Spleen (tissue), 11 donors: ENCODE data around the gene PAK1. TPM values are rescaled to one million over a fixed set of nuclear protein-coding genes. Genes with fewer than 3 reads are reported as not detected.

ENCODE experiments used
- DNase-seq: peaks from one replicate; pipeline ENCODE4 v3.0.0-alpha.2; 2020
- H3K27ac ChIP-seq, 8 donors: fragments of 200-600 bp; sonication (generic) in 7 of 8; 1 replicate in 4 of 8; 2 replicates in 4 of 8; pipeline versions ENCODE4 v1.5.0 to v1.8.0; 2016 to 2021; ENCODE audit warnings: inconsistent platforms in 4 of 8, mild to moderate bottlenecking in 4 of 8, moderate library complexity in 1 of 8
- H3K27me3 ChIP-seq, 7 donors: fragments of 200-600 bp; sonication (generic) in 6 of 7; replicated peaks in 1 of 7; 1 replicate in 4 of 7; 2 replicates in 3 of 7; pipeline versions ENCODE4 v1.5.0 to v1.8.0; 2016 to 2021; ENCODE audit warnings: inconsistent platforms in 3 of 7, mild to moderate bottlenecking in 1 of 7
- H3K36me3 ChIP-seq, 6 donors: fragments of 200-600 bp; sonication (generic) in 5 of 6; 1 replicate in 4 of 6; 2 replicates in 2 of 6; pipeline versions ENCODE4 v1.5.0 to v1.8.0; 2016 to 2021; ENCODE audit warnings: inconsistent platforms in 2 of 6
- H3K4me1 ChIP-seq, 6 donors: fragments of 200-600 bp; sonication (generic) in 5 of 6; 1 replicate in 3 of 6; 2 replicates in 3 of 6; pipeline versions ENCODE4 v1.5.0 to v1.8.0; 2016 to 2021; ENCODE audit warnings: inconsistent platforms in 3 of 6
- H3K4me3 ChIP-seq, 8 donors: fragments of 200-600 bp; sonication (generic) in 7 of 8; 1 replicate in 4 of 8; 2 replicates in 4 of 8; pipeline versions ENCODE4 v1.5.0 to v1.8.0; 2016 to 2021; ENCODE audit warnings: inconsistent platforms in 4 of 8, mild to moderate bottlenecking in 4 of 8, moderate library complexity in 2 of 8
- H3K9me3 ChIP-seq, 8 donors: fragments of 200-600 bp; sonication (generic) in 7 of 8; 1 replicate in 4 of 8; 2 replicates in 4 of 8; pipeline versions ENCODE4 v1.5.0 to v1.8.0; 2016 to 2021; ENCODE audit warnings: inconsistent platforms in 4 of 8
- CTCF ChIP-seq, 11 experiments: fragments of 200-600 bp in 7 of 11; fragments of 450-650 bp in 4 of 11; sonication (generic) in 4 of 11; IDR thresholded peaks in 8 of 11; conservative IDR thresholded peaks in 3 of 11; 1 replicate in 7 of 11; 2 replicates in 4 of 11; pipeline versions ENCODE4 v1.4.0 to v1.8.0; 2016 to 2021; ENCODE audit warnings: antibody characterized with exemption in 11 of 11, inconsistent platforms in 4 of 11, mild to moderate bottlenecking in 1 of 11
- POLR2A ChIP-seq, 3 donors: fragments of 450-650 bp; IDR thresholded peaks; one replicate each; pipeline ENCODE4 v1.5.1; 2017; ENCODE audit warnings: antibody characterized with exemption in 3 of 3, mild to moderate bottlenecking in 1 of 3
- POLR2AphosphoS5 ChIP-seq, 3 donors: sonication (generic); formaldehyde crosslinking; IDR thresholded peaks; one replicate each; pipeline ENCODE4 v1.5.1; 2017; ENCODE audit warnings: antibody characterized with exemption in 3 of 3
- WGBS, 5 donors: extraction: QIAGEN DNeasy Blood & Tissue Kit in 3 of 5; methylation state at CpG; one replicate each; pipeline versions ENCODE4 v1.1.5 to v1.1.7; 2013 to 2018; 5-methylcytosine and 5-hydroxymethylcytosine counted together
- intact Hi-C: fragments of 100-400 bp; cut with DNase I; formaldehyde crosslinking; loops from one replicate; pipeline ENCODE4 v1.15.0; 2023; ENCODE audit warnings: low total_unique reads
- polyA plus RNA-seq, 3 donors: library from polyadenylated mRNA; stranded (reverse); fragments of 200-250 nt; gene quantifications; one replicate each; pipeline ENCODE4 v1.2.1, GENCODE V29; 2013
- total RNA-seq, 7 donors: library from RNA; depleted of rRNA in 3 of 7; stranded (reverse); fragments of >200 nt in 3 of 7; fragmentation: NEBNext Ultra II Directional in 4 of 7; extraction: Animal tissue kit (Norgen Biotek cat#: 25700) in 4 of 7; gene quantifications; one replicate each; pipeline versions ENCODE4 v1.1.0 to v1.2.1, GENCODE V29; 2016 to 2021
- donor health status: healthy with polysubstance abuse.
- donor health status: DM: no; HTN: no; CAD: no; lungs with moderate emphysema.
- donor health status: DM: no; HTN: no; CAD: no.
- donor health status: Bipolar disorder and iron deficiency.
- donor health status: healthy.
- donor health status: DM: no; HTN: no; CAD: no.
- donor health status: DM: yes; HTN: yes; CAD: no.

Gene PAK1
- total and polyA plus RNA-seq, 10 donors = 9.3 to 76.5 (median 37.5) TPM

GRCh38 chr11:77322926-77323590 is 150.8 kb downstream of the PAK1 start:
- 69 to 87% (median 84%) methylated on average over 2 of the region's 2 CpGs for WGBS, 5 donors
- TF ChIP-seq POLR2AphosphoS5 (IDR thresholded peaks at IDR 0.05) = no peak
- TF ChIP-seq CTCF (IDR thresholded peaks at IDR 0.05 in 8 of 11, conservative IDR thresholded peaks at IDR 0.05 in 3 of 11) = no peak
- no peak for TF ChIP-seq POLR2A (IDR thresholded peaks at IDR 0.05)
- Histone ChIP-seq H3K4me1 (peaks cover 0 to 5% (median 0%) of the 10 kb centered on the region in 6 donors), H3K27ac (no peak overlapping the region), H3K9me3 (no peaks in the 10 kb centered on the region), H3K4me3 (no peak overlapping the region), H3K36me3 (peaks cover 0 to 61% (median 8%) of the 10 kb centered on the region in 6 donors), H3K27me3 (no peaks in the 10 kb centered on the region)
- intact Hi-C loops = no loop called here
- no peak for DNase-seq

- intact Hi-C loops = no loop called here
- Histone ChIP-seq H3K4me3 (no peak overlapping the region), H3K27me3 (no peaks in the 10 kb centered on the region), H3K4me1 (peaks cover 0 to 5% (median 0%) of the 10 kb centered on the region in 6 donors), H3K27ac (no peak overlapping the region), H3K36me3 (peaks cover 0 to 61% (median 8%) of the 10 kb centered on the region in 6 donors), H3K9me3 (no peaks in the 10 kb centered on the region)
- 46 to 88% (median 65%) methylated on average over 2 of the region's 2 CpGs for WGBS, 5 donors
- DNase-seq = no peak
- TF ChIP-seq POLR2AphosphoS5 (IDR thresholded peaks at IDR 0.05) (peak in 1 of 3 donors; percentile 45), CTCF (IDR thresholded peaks at IDR 0.05 in 8 of 11, conservative IDR thresholded peaks at IDR 0.05 in 3 of 11) (no peak), POLR2A (IDR thresholded peaks at IDR 0.05) (no peak)
Measured at GRCh38 chr11:77322506-77322905, 151.4 kb downstream of the PAK1 start.

- H3K4me1 ChIP-seq = peaks cover 0 to 5% (median 0%) of the 10 kb centered on the region in 6 donors
- 91 to 100% (median 97%) methylated on average over 1 of the region's 1 CpG for WGBS, 5 donors
- intact Hi-C loops = no loop called here
- no peak overlapping the region for H3K4me3 ChIP-seq
- H3K27me3 ChIP-seq = no peaks in the 10 kb centered on the region
- no peaks in the 10 kb centered on the region for H3K9me3 ChIP-seq
- peaks cover 0 to 45% (median 8%) of the 10 kb centered on the region in 6 donors for H3K36me3 ChIP-seq
- no peak for DNase-seq
- TF ChIP-seq POLR2A (IDR thresholded peaks at IDR 0.05) (no peak), CTCF (IDR thresholded peaks at IDR 0.05 in 8 of 11, conservative IDR thresholded peaks at IDR 0.05 in 3 of 11) (no peak), POLR2AphosphoS5 (IDR thresholded peaks at IDR 0.05) (no peak)
- H3K27ac ChIP-seq = no peak overlapping the region
Measured at GRCh38 chr11:77320351-77320750, 153.5 kb downstream of the PAK1 start.

GRCh38 chr11:77318600-77318999 is 155.3 kb downstream of the PAK1 start:
- Histone ChIP-seq H3K27ac (no peak overlapping the region), H3K27me3 (no peaks in the 10 kb centered on the region), H3K36me3 (peaks cover 0 to 28% (median 8%) of the 10 kb centered on the region in 6 donors), H3K4me1 (peaks cover 0 to 5% (median 0%) of the 10 kb centered on the region in 6 donors), H3K4me3 (no peak overlapping the region), H3K9me3 (no peaks in the 10 kb centered on the region)
- TF ChIP-seq POLR2AphosphoS5 (IDR thresholded peaks at IDR 0.05) = no peak
- TF ChIP-seq POLR2A (IDR thresholded peaks at IDR 0.05) = no peak
- no peak for TF ChIP-seq CTCF (IDR thresholded peaks at IDR 0.05 in 8 of 11, conservative IDR thresholded peaks at IDR 0.05 in 3 of 11)
- no peak for DNase-seq
- intact Hi-C loops = no loop called here
- 75 to 95% (median 93%) methylated on average over 2 of the region's 2 CpGs for WGBS, 5 donors
